GM23338 (cell line): ENCODE measurements around the gene AKNAD1.

Experiments
- CREB1 ChIP-seq: fragments of 250-450 bp; sonication (Bioruptor Pico); IDR thresholded peaks from 2 replicates; pipeline ENCODE4 v1.5.0; 2020; ENCODE audit warnings: low read depth, mild to moderate bottlenecking, moderate library complexity
- CTCF ChIP-seq, 2 experiments: fragments of 200-600 bp in 1 of 2; sonication (generic) in 1 of 2; conservative IDR thresholded peaks; 2 replicates each; pipeline versions ENCODE4 v1.5.1 to v1.6.1; 2016 to 2017; ENCODE audit warnings: antibody characterized with exemption in 2 of 2, low read depth in 2 of 2, mild to moderate bottlenecking in 2 of 2, moderate library complexity in 1 of 2
- EZH2 ChIP-seq: fragments of 200-600 bp; sonication (generic); IDR thresholded peaks from one replicate; pipeline ENCODE4 v1.8.0; 2017; ENCODE audit warnings: antibody characterized with exemption, mild to moderate bottlenecking, low read depth; ENCODE audit not compliant: unreplicated experiment
- POLR2AphosphoS5 ChIP-seq: IDR thresholded peaks from 2 replicates; pipeline ENCODE4 v1.6.1; 2016; ENCODE audit warnings: antibody characterized with exemption, low read depth

GRCh38 chr1:108877348-108878159 is 20.7 kb upstream of the AKNAD1 start:
- TF ChIP-seq CREB1 (CRISPR knock-in tag) = no peak
- TF ChIP-seq EZH2 = no peak
- no peak for TF ChIP-seq CTCF (conservative IDR thresholded peaks at IDR 0.05; ENCODE audit: low read depth in 2 of 2)
- no peak for TF ChIP-seq POLR2AphosphoS5
